ENCODE data around the gene GABRA5. TPM values are rescaled to one million over a fixed set of nuclear protein-coding genes. Genes with fewer than 3 reads are reported as not detected.

The GABRA5 gene
- total RNA-seq, 4 donors from 2014 or later: not detected

DNA sequence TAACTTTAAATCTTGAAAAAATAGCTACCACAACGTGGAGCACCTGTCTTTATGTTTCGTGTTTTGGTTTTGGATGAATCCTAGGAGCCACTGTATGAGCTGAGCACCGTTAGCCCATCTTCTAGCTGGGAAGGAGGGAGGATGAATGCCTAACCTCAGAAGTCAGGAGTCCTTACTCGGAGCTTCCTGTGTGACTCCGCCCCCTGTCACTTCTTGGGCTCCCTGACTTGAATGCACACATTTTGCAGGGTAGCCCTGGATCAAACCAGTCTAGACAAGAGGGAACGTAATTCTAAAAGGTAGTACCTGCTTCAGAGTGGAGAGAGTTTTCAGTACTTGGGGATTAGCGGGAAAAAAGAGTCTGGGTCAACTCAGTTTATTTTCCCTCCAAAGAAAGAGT, 5.3 kb downstream of the GABRA5 start:
- DNase-seq (ENCODE audit: low spot score in 2 of 2): no peak
- TF ChIP-seq, protein P1, sequence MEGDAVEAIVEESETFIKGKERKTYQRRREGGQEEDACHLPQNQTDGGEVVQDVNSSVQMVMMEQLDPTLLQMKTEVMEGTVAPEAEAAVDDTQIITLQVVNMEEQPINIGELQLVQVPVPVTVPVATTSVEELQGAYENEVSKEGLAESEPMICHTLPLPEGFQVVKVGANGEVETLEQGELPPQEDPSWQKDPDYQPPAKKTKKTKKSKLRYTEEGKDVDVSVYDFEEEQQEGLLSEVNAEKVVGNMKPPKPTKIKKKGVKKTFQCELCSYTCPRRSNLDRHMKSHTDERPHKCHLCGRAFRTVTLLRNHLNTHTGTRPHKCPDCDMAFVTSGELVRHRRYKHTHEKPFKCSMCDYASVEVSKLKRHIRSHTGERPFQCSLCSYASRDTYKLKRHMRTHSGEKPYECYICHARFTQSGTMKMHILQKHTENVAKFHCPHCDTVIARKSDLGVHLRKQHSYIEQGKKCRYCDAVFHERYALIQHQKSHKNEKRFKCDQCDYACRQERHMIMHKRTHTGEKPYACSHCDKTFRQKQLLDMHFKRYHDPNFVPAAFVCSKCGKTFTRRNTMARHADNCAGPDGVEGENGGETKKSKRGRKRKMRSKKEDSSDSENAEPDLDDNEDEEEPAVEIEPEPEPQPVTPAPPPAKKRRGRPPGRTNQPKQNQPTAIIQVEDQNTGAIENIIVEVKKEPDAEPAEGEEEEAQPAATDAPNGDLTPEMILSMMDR (IDR thresholded peaks at IDR 0.05): no peak
- TF ChIP-seq POLR2A (IDR thresholded peaks at IDR 0.05): no peak
- intact Hi-C loops (cut with DNase I; ENCODE audit: low total_unique reads): no loop called here
- H3K4me3 ChIP-seq (ENCODE audit: low read depth, poor library complexity, severe bottlenecking): no peak overlapping the region
- WGBS, 2 donors: 54 to 57% methylated on average over 7 of the region's 7 CpGs

- no peak for DNase-seq (ENCODE audit: low spot score in 2 of 2)
- WGBS, 2 donors: 32 to 40% methylated on average over 8 of the region's 8 CpGs
- no peak overlapping the region for H3K4me3 ChIP-seq (ENCODE audit: low read depth, poor library complexity, severe bottlenecking)
- intact Hi-C loops (cut with DNase I; ENCODE audit: low total_unique reads): no loop called here
- TF ChIP-seq, protein P1 (IDR thresholded peaks at IDR 0.05): no peak
- no peak for TF ChIP-seq POLR2A (IDR thresholded peaks at IDR 0.05)
These were observed 7.0 kb downstream of the GABRA5 start for GRCh38 chr15:26873846-26874245.

GRCh38 chr15:26874774-26875475, 8.1 kb downstream of the GABRA5 start:
- intact Hi-C loops (cut with DNase I; ENCODE audit: low total_unique reads): no loop called here
- TF ChIP-seq, protein P1 (IDR thresholded peaks at IDR 0.05): no peak
- TF ChIP-seq POLR2A (IDR thresholded peaks at IDR 0.05): no peak
- DNase-seq (ENCODE audit: low spot score in 2 of 2): peak in 1 of 2 donors; percentile 58
- WGBS, 2 donors: 75 to 92% methylated on average over 6 of the region's 6 CpGs
- H3K4me3 ChIP-seq (ENCODE audit: low read depth, poor library complexity, severe bottlenecking): no peak overlapping the region

GRCh38 chr15:26875476-26875850, 8.6 kb downstream of the GABRA5 start:
- no peak for DNase-seq (ENCODE audit: low spot score in 2 of 2)
- WGBS, 2 donors: 48 to 57% methylated on average over 8 of the region's 8 CpGs
- intact Hi-C loops (cut with DNase I; ENCODE audit: low total_unique reads): no loop called here
- H3K4me3 ChIP-seq (ENCODE audit: low read depth, poor library complexity, severe bottlenecking): no peak overlapping the region
- TF ChIP-seq POLR2A (IDR thresholded peaks at IDR 0.05): no peak
- TF ChIP-seq, protein P1 (IDR thresholded peaks at IDR 0.05): no peak

GRCh38 chr15:26877831-26878230, 11.0 kb downstream of the GABRA5 start:
- no peak overlapping the region for H3K4me3 ChIP-seq (ENCODE audit: low read depth, poor library complexity, severe bottlenecking)
- no peak for DNase-seq (ENCODE audit: low spot score in 2 of 2)
- 82 to 86% methylated on average over 10 of the region's 10 CpGs for WGBS, 2 donors
- intact Hi-C loops (cut with DNase I; ENCODE audit: low total_unique reads): no loop called here
- TF ChIP-seq, protein P1 (IDR thresholded peaks at IDR 0.05): no peak
- no peak for TF ChIP-seq POLR2A (IDR thresholded peaks at IDR 0.05)

DNA sequence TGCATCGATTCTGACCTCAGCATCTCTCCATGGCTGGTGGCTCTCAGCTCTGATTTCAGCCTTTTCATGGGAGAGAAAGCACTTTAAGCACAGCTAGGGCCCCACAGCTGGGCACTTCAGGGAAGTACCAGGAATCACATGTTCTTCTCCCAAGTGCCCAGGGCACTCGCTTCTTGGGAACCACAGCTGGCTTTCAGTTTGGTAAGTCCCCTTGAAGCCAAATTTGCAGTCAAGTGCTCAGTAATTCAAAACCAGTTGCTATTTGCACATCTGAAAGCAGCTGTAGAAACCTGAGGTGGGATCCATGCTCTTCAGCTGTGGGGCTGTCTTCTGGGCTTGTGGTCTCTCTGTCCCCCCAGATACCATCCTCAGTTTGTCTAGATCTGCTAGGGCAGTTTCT, 12.8 kb downstream of the GABRA5 start:
- no peak for TF ChIP-seq POLR2A (IDR thresholded peaks at IDR 0.05)
- TF ChIP-seq, protein P1 (IDR thresholded peaks at IDR 0.05): no peak
- peak in 1 of 2 donors; percentile 43 for DNase-seq (ENCODE audit: low spot score in 2 of 2)
- WGBS, 2 donors: 46 to 70% methylated on average over 2 of the region's 2 CpGs
- no peak overlapping the region for H3K4me3 ChIP-seq (ENCODE audit: low read depth, poor library complexity, severe bottlenecking)
- intact Hi-C loops (cut with DNase I; ENCODE audit: low total_unique reads): no loop called here
